ENCODE data around the gene OTULINL.
A peak's percentile ranks its signal among the peaks of the same experiment; 100 is the strongest.

Gene OTULINL

GRCh38 chr5:14577971-14578370 lies 3.6 kb upstream of the OTULINL start:
- DNase-seq = no peak

- no peak for DNase-seq
Measured at GRCh38 chr5:14579246-14579645, 2.3 kb upstream of the OTULINL start.

GRCh38 chr5:14579731-14580397 lies 1.7 kb upstream of the OTULINL start:
- DNase-seq = no peak

GRCh38 chr5:14580398-14581034 lies 1.1 kb upstream of the OTULINL start:
- DNase-seq = no peak

GRCh38 chr5:14581891-14582796 lies 552 bp downstream of the OTULINL start:
- peak; percentile 77 to 82 for DNase-seq

GRCh38 chr5:14582797-14583137 lies 1.2 kb downstream of the OTULINL start:
- no peak for DNase-seq

- DNase-seq = no peak
Measured at GRCh38 chr5:14584848-14585247, 3.3 kb downstream of the OTULINL start.

GRCh38 chr5:14587150-14587549 lies 5.6 kb downstream of the OTULINL start:
- no peak for DNase-seq

- DNase-seq = no peak
Measured at GRCh38 chr5:14588145-14588544, 6.6 kb downstream of the OTULINL start.

- no peak for DNase-seq
Measured at GRCh38 chr5:14588758-14589543, 7.4 kb downstream of the OTULINL start.

- no peak for DNase-seq
Measured at GRCh38 chr5:14590949-14591348, 9.4 kb downstream of the OTULINL start.

- no peak for DNase-seq
Measured at GRCh38 chr5:14591548-14591947, 10.0 kb downstream of the OTULINL start.

- DNase-seq = peak in 1 of 2 experiments; percentile 36
Measured at GRCh38 chr5:14593326-14594021, 11.9 kb downstream of the OTULINL start.

- DNase-seq = peak in 1 of 2 experiments; percentile 12
Measured at GRCh38 chr5:14594378-14595074, 12.9 kb downstream of the OTULINL start.

- DNase-seq = peak in 1 of 2 experiments; percentile 32
Measured at GRCh38 chr5:14595189-14595588, 13.6 kb downstream of the OTULINL start.

GRCh38 chr5:14595891-14596290 lies 14.3 kb downstream of the OTULINL start:
- no peak for DNase-seq

GRCh38 chr5:14597080-14597479 lies 15.5 kb downstream of the OTULINL start:
- no peak for DNase-seq

GRCh38 chr5:14598225-14598624 lies 16.6 kb downstream of the OTULINL start:
- DNase-seq = no peak

- no peak for DNase-seq
Measured at GRCh38 chr5:14599476-14600127, 18.0 kb downstream of the OTULINL start.

GRCh38 chr5:14600846-14601245 lies 19.3 kb downstream of the OTULINL start:
- no peak for DNase-seq

GRCh38 chr5:14603141-14603540 lies 21.5 kb downstream of the OTULINL start:
- DNase-seq = no peak
